Measurements from ENCODE around the gene ATG16L1.
"Not testable (repeated sequence)": the region's sequence is repeated elsewhere in the genome, so short reads cannot be mapped to it uniquely, and the experiment has no call there.

Gene ATG16L1

GRCh38 chr2:233329489-233330135 is 78.1 kb downstream of the ATG16L1 start:
- ChIA-PET CTCF (interaction anchor here (1.4 to 3.4 kb wide), 3 partner anchors 9 to 24 kb away, joined by 3 to 18 read pairs (median 11); partner anchors contain the start of gene DGKD), POLR2A (no interaction called here)
- no peak for DNase-seq (ENCODE audit: extremely low spot score)
- no peak for TF ChIP-seq CTCF (IDR thresholded peaks at IDR 0.05; ENCODE audit: control extremely low read depth, extremely low read depth, low read depth, missing control alignments)

GRCh38 chr2:233331536-233331935 is 80.1 kb downstream of the ATG16L1 start:
- CTCF ChIA-PET = interaction anchor here (1.2 to 3.4 kb wide), 5 partner anchors 10 to 23 kb away, joined by 3 to 18 read pairs (median 5); partner anchors contain the start of gene DGKD
- DNase-seq (ENCODE audit: extremely low spot score) = peak; percentile 66

GRCh38 chr2:233332125-233332524 is 80.7 kb downstream of the ATG16L1 start:
- no peak for TF ChIP-seq CTCF (IDR thresholded peaks at IDR 0.05; ENCODE audit: control extremely low read depth, extremely low read depth, low read depth, missing control alignments)
- ChIA-PET CTCF (interaction anchor here (1.2 to 3.4 kb wide), 6 partner anchors 10 to 22 kb away, joined by 3 to 18 read pairs (median 6); partner anchors contain the start of gene DGKD), POLR2A (no interaction called here)
- DNase-seq (ENCODE audit: extremely low spot score) = no peak

More at GRCh38 chr2:233331536-233331935, 80.1 kb downstream of the ATG16L1 start:
- POLR2A ChIA-PET = no interaction called here
- TF ChIP-seq CTCF (IDR thresholded peaks at IDR 0.05; ENCODE audit: control extremely low read depth, extremely low read depth, low read depth, missing control alignments) = no peak

GRCh38 chr2:233334915-233335314 is 83.4 kb downstream of the ATG16L1 start:
- TF ChIP-seq CTCF (IDR thresholded peaks at IDR 0.05; ENCODE audit: control extremely low read depth, extremely low read depth, low read depth, missing control alignments) = no peak

GRCh38 chr2:233336091-233336490 is 84.6 kb downstream of the ATG16L1 start:
- DNase-seq (ENCODE audit: extremely low spot score); POLR2A ChIA-PET: not testable (repeated sequence)
- CTCF ChIA-PET = interaction anchor here (1.3 to 1.6 kb wide), 3 partner anchors 11 to 47 kb away, joined by 3 to 4 read pairs (median 4); no protein-coding TSS in a partner anchor

More at GRCh38 chr2:233334915-233335314, 83.4 kb downstream of the ATG16L1 start:
- DNase-seq (ENCODE audit: extremely low spot score) = no peak
- ChIA-PET CTCF (interaction anchor here (1.6 to 2.7 kb wide), 3 partner anchors 19 to 48 kb away, joined by 3 to 6 read pairs (median 4); no protein-coding TSS in a partner anchor), POLR2A (no interaction called here)

- ChIA-PET CTCF (interaction anchor here (1.2 to 1.3 kb wide), 2 partner anchors 10 to 13 kb away, joined by 4 to 5 read pairs; no protein-coding TSS in a partner anchor), POLR2A (interaction anchor here (0.6 to 0.7 kb wide), 2 partner anchors 202 to 283 kb away, joined by 3 to 6 read pairs; no protein-coding TSS in a partner anchor)
- DNase-seq (ENCODE audit: extremely low spot score) = no peak
- no peak for TF ChIP-seq CTCF (IDR thresholded peaks at IDR 0.05; ENCODE audit: control extremely low read depth, extremely low read depth, low read depth, missing control alignments)
Observed at GRCh38 chr2:233336541-233336940, 85.1 kb downstream of the ATG16L1 start.

- DNase-seq (ENCODE audit: extremely low spot score) = no peak
- CTCF ChIA-PET = interaction anchor here (1.2 kb wide), 1 partner anchor 15 kb away, joined by 4 read pairs; no protein-coding TSS in a partner anchor
- POLR2A ChIA-PET = no interaction called here
- no peak for TF ChIP-seq CTCF (IDR thresholded peaks at IDR 0.05; ENCODE audit: control extremely low read depth, extremely low read depth, low read depth, missing control alignments)
Observed at GRCh38 chr2:233338046-233338445, 86.6 kb downstream of the ATG16L1 start.
